MV-4-11 (cell line): ENCODE results near the gene CDK11A.
"Not testable (repeated sequence)": the region's sequence is repeated elsewhere in the genome, so short reads cannot be mapped to it uniquely, and the experiment has no call there.

ENCODE experiments used
- DNase-seq: peaks from one replicate; lab custom pipeline; 2025; lab: John Stamatoyannopoulos, UW

Gene CDK11A

GRCh38 chr1:1754051-1754815 is 30.1 kb upstream of the CDK11A start:
- no peak for DNase-seq

GRCh38 chr1:1753607-1754005 is 29.4 kb upstream of the CDK11A start:
- DNase-seq = no peak

- DNase-seq = no peak
Observed at GRCh38 chr1:1752636-1753606, 28.8 kb upstream of the CDK11A start.

DNA sequence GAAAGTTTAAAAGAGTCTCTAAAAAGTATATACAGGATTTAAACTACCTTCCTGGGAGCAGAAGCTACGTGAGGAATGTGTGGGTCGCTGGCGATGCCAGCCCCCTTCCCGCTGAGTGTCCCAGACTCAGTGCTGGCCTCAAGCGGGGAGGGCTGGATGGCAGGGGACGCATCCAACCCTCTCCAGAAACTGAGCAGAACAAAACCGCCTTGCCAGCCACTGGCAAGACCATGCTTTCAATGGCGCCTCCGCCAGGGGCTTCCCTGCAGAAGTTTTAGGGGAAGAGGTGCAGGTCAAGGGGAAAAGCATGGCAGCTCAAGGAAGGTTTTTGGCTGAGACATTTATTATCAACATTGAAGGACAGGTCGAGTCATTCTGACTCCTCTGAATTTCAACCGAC is 28.0 kb upstream of the CDK11A start:
- no peak for DNase-seq

DNA sequence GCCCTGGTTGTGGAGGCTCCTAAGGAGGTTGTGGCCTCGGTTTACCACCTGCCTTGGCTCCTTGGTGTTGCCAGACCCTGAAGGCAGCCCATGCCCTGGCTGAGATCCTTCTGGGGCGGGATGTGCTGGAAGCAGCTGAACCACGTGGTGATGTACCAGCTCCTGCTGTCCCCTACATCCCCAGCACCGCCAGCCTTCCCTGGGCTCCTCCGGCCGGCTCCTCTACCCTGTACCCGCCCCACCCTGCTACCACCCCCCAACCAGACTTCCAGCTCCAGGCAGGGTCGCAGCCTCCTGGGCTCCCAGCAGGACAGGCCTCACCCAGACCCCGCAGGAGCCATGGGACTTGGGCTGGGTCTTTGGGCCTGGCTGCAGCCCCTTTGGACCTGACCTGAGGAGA is 25.8 kb upstream of the CDK11A start:
- not testable (repeated sequence) for DNase-seq

GRCh38 chr1:1748686-1749321 is 24.6 kb upstream of the CDK11A start:
- DNase-seq = no peak

DNA sequence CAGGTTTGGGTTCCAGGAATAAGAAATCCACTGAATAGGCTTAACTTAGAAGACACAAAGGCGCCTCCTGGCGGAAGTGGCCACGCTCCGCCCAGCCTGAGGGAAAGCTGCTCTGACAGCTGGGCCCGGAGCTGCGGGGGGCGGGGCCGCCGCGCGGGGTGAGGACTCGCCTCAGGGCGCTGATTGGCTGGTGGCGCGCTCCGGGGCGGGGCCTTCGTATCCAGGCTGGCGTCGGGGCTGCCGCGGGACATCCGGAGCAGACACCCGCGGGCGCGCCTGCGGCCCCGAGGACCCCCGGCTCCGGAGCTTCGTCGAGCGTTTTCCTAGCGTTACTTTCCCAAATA is 22.4 kb upstream of the CDK11A start:
- DNase-seq = not testable (repeated sequence)

DNA sequence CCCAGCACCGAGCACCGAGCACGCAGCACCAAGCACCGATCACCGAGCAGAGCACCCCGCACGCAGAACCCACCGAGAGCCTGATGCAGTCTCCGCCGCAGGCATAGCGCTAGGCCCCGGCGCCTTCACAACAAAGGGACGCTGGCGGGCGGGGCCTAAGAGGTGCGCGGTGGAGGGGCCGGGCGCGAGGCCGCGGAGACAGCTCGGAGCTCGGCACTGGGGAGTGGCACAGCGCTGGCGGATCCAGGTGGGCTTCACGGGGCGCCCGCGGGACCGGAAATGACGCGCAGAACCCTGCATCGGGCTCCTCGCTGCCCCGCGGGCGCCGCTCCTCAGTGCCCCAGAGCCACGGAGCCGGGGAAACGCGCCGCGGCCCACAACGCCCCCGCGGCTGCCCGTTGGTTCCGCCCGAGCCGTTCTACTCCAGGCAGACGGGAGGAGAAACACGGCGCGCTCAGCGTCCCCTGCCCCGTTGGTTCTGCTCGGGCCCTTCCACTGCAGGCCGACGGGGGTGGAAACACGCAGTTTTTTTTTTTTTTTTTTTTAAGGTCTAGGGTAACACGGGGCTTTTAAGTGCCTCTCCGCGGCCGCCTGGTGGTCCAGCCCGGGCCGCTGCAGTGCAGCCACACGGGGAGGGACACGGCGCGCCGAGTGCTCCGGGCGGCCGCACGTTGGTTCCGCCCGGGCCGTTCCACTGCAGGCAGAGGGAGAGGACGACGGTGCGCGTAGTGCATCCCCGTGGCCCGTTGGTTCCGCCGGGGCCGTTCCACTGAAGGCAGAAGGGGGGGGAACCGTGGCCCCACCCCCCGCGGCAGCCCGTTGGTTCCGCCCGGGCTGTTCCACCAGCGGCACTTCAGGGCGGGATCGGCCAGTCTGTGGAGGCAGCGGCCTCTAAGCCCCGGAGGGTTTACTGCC is 21.8 kb upstream of the CDK11A start:
- peak; percentile 79 for DNase-seq

- not testable (repeated sequence) for DNase-seq
Observed at GRCh38 chr1:1742529-1742928, 18.4 kb upstream of the CDK11A start.

DNA sequence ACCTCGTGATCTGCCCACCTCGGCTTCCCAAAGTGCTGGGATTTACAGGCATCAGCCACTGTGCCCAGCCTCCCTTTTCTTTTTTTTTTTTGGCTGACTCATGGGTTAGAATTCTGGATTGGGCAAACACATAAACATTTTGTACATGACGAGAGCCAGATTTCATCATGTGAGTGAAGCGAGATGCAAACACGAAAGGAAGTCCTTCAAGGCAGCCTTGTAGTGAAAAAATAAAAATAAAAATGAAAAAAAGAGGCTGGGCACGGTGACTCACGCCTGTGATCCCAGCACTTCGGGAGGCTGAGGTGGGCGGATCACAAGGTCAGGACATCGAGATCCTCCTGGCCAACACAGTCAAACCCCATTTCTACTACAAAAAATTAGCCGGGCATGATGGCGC is 16.9 kb upstream of the CDK11A start:
- peak; percentile 46 for DNase-seq

GRCh38 chr1:1738799-1739337 is 14.7 kb upstream of the CDK11A start:
- not testable (repeated sequence) for DNase-seq

DNA sequence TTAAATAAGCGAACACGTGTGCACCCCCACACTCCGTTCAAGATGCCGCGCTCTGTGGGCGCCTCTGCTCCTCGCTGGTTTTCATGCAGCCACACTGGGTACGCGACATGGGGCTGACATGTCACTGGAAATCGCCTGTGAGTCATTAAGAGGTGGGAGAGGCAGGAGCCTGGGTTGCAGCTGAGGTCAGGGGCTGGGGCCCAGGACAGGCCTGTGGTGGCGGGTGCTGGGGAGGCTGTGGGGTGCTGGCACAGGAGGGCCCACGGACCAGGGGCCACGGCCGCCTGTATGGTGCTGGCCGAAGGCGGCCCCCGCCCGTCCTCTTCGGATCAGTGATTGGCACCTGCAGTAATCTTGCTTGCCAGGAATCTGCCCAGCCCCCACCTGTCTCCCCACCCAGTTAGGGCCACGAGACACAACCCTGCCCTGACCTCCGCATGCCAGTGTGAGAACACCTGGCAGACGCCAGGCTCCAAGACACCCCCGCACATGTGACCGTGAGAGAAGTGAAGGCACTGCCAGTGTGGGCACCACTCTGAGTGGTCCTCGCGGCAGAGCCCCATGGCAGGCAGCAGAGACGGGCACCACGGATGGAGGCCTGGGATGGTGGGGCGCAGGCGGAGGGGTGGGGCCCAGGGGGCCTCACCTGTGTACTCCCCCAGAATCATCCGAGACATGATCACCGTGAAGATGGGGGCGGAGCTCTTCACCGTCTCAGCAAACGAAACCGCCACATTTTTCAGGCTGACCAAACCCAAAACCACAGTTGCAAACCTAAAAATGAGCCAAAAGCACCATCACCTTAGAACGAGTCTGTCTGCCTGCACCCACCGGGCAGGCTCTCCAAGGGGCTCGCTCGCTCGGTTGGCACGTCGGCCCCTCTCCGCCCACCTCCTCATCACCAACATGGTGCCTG is 13.8 kb upstream of the CDK11A start:
- DNase-seq = not testable (repeated sequence)

DNA sequence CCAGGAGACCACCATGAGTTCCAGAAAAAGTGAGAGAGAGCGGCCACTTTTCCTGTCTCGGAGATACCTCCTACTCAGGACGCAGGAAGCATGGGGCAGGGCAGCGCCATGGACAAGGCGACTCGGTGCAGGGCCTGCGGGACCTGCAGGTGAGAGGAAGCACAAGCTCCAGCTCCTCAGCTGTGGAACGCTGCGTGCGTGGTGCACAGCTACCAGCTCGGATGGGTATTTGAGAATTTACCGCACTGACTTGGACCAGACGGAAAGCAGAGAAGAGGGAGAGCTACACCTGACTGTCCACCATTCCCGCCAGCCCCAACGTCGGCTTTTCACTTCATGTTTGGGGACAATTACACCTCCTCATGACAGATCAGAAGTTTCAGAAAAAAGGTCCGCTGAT is 8.2 kb upstream of the CDK11A start:
- no peak for DNase-seq

DNA sequence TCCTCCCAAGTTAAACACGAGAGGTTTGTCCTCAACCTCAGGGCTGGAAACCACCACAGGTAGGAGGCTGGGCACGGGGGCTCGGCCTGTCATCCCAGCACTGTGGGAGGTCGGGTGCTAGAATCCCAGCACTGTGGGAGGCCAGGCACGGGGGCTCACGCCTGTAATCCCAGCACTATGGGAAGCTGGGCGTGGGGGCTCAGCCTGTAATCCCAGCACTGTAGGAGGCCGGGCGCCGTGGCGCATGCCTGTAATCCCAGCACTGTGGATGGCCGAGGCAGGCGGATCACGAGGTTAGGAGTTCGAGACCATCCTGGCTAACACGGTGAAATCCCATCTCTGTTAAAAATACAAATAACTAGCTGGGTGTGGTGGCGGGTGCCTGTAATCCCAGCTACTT is 6.7 kb upstream of the CDK11A start:
- DNase-seq = no peak

DNA sequence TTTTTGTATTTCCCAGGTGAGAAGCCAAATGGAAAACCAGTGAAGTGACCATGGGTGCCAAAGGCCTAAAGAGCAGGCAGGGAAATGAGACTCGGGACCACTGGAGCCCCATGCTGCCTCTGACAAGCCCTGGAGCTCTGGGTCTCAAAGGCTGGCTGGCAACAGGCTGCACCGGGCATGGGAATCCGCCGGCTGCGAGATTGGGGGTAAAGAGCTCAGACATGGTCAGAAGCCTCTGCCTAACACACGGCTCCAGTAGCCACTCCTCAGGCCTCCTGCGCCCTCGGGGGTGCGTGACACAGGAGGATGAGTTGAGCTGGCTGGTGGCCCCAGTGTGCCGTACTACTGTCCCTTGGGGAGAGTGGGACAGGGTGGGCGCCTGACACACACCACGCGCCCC is 6.1 kb upstream of the CDK11A start:
- not testable (repeated sequence) for DNase-seq

DNA sequence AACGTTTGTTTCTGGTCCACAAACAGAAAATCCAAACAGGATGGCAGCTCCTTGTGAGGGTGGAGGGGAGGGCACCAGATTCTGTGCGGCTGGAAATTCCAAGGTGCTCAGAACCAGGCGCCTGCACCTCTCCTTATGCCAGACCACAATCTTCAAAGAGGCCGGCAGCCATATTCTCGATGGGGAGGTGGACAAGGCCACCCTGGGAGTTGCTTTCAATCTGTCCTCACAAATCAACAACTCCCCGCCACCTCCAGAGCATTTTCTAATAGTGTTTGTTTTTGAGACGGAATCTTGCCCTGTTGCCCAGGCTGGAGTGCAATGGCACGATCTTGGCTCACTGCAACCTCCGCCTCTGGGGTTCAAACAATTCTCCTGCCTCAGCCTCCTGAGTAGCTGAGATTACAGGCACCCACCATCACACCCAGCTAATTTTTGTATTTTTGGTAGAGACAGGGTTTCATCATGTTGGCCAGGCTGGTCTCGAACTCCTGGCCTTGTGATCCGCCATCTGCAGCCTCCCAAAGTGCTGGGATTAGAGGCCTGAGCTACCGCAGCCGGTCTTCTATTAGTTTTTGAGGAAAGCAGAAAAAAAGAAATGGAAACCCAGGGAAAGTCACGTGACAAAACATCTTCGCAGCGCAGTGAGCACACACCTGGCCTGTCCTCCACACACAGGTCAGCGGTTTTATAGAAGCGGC is 5.1 kb upstream of the CDK11A start:
- not testable (repeated sequence) for DNase-seq

DNA sequence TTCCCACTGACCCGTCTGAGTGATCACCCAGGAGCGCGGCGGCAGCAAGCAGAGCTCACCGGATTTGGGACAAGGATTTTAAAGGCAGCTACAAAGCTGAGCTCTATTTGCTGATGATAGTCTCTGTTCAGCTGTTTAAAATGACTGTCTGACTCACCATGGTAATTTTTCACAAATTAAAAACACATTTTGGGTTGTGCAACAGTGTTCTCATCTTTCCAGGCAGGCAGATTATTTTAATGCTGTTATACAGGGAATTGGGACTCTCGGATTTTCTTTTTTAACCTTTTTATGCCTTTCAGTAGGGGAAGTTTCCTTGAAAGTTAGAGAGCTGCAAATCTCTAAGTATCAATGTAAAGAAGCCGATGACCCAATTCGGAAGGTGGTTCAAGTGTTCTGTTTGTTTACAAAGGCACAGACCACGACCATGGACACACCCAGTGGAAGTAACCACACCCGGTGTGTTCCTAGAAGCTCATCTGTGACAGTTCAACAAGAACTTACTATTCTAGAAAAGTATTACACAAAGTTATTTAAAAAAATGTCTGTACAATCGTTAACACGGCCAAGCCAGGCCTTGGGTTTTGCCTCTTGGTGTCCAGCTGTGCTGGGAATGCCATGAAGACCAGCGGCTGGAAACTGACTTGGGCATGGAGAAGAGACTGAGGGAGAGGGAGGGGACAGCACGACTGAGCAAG is 4.3 kb upstream of the CDK11A start:
- DNase-seq = peak; percentile 55

DNA sequence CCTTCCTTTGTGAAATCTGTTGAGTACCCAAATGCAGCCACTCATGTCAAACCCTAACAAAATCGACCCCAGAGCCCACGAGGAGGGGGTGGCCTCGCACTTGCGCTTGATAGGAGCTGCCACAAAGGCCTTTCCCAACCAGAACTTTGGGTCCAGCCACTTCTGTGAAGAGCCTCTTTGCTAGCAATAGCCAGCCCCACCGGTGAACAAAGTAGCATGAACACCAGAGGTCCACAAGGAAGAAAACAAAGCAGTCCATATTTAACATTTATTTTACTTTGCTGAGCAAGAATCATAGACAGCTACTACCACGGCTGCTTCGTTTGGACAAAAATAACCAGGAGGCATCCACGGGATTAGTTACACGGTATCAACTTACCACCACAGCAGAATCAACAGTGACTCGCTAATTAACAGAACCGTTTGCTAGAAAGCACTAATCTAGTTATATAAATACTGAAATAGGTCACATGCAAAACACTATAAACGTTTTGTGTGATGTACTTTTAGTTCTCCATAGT is 3.0 kb upstream of the CDK11A start:
- DNase-seq = not testable (repeated sequence)

DNA sequence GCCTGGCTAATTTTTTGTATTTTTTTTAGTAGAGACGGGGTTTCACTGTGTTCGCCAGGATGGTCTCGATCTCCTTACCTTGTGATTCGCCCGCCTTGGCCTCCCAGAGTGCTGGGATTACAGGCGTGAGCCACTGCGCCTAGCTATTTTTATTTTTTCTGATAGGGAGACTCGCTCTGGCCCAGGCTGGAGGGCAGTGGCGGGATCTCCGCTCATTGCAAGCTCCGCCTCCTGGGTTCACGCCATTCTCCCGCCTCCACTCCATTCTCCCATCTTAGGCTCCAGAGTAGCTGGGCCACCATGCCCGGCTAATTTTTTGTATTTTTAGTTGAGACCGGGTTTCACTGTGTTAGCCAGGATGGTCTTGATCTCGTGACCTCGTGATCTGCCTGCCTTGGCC is 1.9 kb upstream of the CDK11A start:
- not testable (repeated sequence) for DNase-seq
